ENCODE results near the gene PKP3. TPM values are rescaled to one million over a fixed set of nuclear protein-coding genes. Genes with fewer than 3 reads are reported as not detected.

The PKP3 gene
- total and polyA plus RNA-seq, 9 of the 15 experiments (the other 6 are each of a cell fraction or from before 2014, with no cell fraction given) = 0.11 to 110 (median 30.7) TPM

GRCh38 chr11:447923-448731, 54.1 kb downstream of the PKP3 start (continued):
- peak; percentile 80; the same call in 1 of the 2 replicates for TF ChIP-seq LCOR (CRISPR knock-in tag; IDR thresholded peaks at IDR 0.05)
- TF ChIP-seq, protein P1, sequence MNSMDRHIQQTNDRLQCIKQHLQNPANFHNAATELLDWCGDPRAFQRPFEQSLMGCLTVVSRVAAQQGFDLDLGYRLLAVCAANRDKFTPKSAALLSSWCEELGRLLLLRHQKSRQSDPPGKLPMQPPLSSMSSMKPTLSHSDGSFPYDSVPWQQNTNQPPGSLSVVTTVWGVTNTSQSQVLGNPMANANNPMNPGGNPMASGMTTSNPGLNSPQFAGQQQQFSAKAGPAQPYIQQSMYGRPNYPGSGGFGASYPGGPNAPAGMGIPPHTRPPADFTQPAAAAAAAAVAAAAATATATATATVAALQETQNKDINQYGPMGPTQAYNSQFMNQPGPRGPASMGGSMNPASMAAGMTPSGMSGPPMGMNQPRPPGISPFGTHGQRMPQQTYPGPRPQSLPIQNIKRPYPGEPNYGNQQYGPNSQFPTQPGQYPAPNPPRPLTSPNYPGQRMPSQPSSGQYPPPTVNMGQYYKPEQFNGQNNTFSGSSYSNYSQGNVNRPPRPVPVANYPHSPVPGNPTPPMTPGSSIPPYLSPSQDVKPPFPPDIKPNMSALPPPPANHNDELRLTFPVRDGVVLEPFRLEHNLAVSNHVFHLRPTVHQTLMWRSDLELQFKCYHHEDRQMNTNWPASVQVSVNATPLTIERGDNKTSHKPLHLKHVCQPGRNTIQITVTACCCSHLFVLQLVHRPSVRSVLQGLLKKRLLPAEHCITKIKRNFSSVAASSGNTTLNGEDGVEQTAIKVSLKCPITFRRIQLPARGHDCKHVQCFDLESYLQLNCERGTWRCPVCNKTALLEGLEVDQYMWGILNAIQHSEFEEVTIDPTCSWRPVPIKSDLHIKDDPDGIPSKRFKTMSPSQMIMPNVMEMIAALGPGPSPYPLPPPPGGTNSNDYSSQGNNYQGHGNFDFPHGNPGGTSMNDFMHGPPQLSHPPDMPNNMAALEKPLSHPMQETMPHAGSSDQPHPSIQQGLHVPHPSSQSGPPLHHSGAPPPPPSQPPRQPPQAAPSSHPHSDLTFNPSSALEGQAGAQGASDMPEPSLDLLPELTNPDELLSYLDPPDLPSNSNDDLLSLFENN (IDR thresholded peaks at IDR 0.05; ENCODE audit: low read depth in 2 of 2, low read length in 2 of 2) = peak in 1 of 2 experiments; percentile 68; a peak in 1 of 4 replicates
- TF ChIP-seq, protein P2, sequence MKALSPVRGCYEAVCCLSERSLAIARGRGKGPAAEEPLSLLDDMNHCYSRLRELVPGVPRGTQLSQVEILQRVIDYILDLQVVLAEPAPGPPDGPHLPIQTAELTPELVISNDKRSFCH (CRISPR knock-in tag; IDR thresholded peaks at IDR 0.05) = no peak
- TF ChIP-seq, protein P2 (tag; IDR thresholded peaks at IDR 0.05) = 0 out of 2 replicates have a peak, but pooled peaks have one; percentile 16
- peak; percentile 64 to 98 for TF ChIP-seq TEAD1 (CRISPR knock-in tag; IDR thresholded peaks at IDR 0.05)
- TF ChIP-seq CC2D1A (IDR thresholded peaks at IDR 0.05) = 0 out of 2 replicates have a peak, but pooled peaks have one; percentile 32
- no peak for TF ChIP-seq BCL6 (CRISPR knock-in tag; IDR thresholded peaks at IDR 0.05)
- 0 out of 2 replicates have a peak, but pooled peaks have one; percentile 48 for TF ChIP-seq GATA2 (CRISPR knock-in tag; IDR thresholded peaks at IDR 0.05)
- no peak for TF ChIP-seq ZNF217 (CRISPR knock-in tag; IDR thresholded peaks at IDR 0.05)
- TF ChIP-seq, protein P3, sequence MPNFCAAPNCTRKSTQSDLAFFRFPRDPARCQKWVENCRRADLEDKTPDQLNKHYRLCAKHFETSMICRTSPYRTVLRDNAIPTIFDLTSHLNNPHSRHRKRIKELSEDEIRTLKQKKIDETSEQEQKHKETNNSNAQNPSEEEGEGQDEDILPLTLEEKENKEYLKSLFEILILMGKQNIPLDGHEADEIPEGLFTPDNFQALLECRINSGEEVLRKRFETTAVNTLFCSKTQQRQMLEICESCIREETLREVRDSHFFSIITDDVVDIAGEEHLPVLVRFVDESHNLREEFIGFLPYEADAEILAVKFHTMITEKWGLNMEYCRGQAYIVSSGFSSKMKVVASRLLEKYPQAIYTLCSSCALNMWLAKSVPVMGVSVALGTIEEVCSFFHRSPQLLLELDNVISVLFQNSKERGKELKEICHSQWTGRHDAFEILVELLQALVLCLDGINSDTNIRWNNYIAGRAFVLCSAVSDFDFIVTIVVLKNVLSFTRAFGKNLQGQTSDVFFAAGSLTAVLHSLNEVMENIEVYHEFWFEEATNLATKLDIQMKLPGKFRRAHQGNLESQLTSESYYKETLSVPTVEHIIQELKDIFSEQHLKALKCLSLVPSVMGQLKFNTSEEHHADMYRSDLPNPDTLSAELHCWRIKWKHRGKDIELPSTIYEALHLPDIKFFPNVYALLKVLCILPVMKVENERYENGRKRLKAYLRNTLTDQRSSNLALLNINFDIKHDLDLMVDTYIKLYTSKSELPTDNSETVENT (CRISPR knock-in tag; IDR thresholded peaks at IDR 0.05) = peak; percentile 84
- TF ChIP-seq L3MBTL2 (IDR thresholded peaks at IDR 0.05) = peak; percentile 87
- TF ChIP-seq, protein P4, sequence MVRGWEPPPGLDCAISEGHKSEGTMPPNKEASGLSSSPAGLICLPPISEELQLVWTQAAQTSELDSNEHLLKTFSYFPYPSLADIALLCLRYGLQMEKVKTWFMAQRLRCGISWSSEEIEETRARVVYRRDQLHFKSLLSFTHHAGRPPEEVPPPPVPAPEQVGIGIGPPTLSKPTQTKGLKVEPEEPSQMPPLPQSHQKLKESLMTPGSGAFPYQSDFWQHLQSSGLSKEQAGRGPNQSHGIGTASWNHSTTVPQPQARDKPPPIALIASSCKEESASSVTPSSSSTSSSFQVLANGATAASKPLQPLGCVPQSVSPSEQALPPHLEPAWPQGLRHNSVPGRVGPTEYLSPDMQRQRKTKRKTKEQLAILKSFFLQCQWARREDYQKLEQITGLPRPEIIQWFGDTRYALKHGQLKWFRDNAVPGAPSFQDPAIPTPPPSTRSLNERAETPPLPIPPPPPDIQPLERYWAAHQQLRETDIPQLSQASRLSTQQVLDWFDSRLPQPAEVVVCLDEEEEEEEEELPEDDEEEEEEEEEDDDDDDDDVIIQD (CRISPR knock-in tag; IDR thresholded peaks at IDR 0.05) = no peak
- 0 out of 2 replicates have a peak, but pooled peaks have one; percentile 54 for TF ChIP-seq RNF2 (IDR thresholded peaks at IDR 0.05)
- peak; percentile 41; the same call in 1 of the 2 replicates for TF ChIP-seq POLR2AphosphoS5 (IDR thresholded peaks at IDR 0.05; ENCODE audit: control insufficient read depth, insufficient read depth, low read depth, low read length)
- TF ChIP-seq CTCFL (IDR thresholded peaks at IDR 0.05; ENCODE audit: borderline replicate concordance, insufficient read depth, low read depth, low read length, poor library complexity, severe bottlenecking) = peak; percentile 88
- TF ChIP-seq NCOA6 (IDR thresholded peaks at IDR 0.05) = no peak
- peak; percentile 67 for TF ChIP-seq POLR2B (IDR thresholded peaks at IDR 0.05; ENCODE audit: low read depth, partially characterized antibody)

Measured in K562 (cell line).